ENCODE data around the gene TC2N.
"Not testable (repeated sequence)": the region's sequence is repeated elsewhere in the genome, so short reads cannot be mapped to it uniquely, and the experiment has no call there.

Gene TC2N

DNA sequence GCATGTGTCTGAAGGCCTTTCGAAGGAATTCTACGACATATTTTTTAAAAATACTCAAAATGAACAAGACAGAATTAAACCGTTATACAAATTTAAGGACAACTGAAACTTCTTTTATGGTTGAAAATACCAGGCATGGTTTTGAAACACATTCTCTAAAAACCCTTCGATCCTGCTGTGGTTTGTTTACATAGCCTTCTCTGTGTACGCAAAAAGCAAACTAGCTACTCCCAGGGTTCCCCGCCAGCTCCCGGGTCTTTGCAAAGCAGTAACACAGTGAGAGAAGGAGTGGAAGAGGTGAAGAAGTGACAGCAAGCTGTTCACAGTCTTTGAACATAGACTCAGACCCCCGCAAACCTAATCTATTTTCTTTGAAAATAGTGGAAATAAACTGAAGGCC is 2.2 kb upstream of the TC2N start:
- no peak overlapping the region for H3K4me3 ChIP-seq (ENCODE audit: low read length)
- no peak for TF ChIP-seq ZNF274 (IDR thresholded peaks at IDR 0.05; ENCODE audit: low read depth, low read length)

DNA sequence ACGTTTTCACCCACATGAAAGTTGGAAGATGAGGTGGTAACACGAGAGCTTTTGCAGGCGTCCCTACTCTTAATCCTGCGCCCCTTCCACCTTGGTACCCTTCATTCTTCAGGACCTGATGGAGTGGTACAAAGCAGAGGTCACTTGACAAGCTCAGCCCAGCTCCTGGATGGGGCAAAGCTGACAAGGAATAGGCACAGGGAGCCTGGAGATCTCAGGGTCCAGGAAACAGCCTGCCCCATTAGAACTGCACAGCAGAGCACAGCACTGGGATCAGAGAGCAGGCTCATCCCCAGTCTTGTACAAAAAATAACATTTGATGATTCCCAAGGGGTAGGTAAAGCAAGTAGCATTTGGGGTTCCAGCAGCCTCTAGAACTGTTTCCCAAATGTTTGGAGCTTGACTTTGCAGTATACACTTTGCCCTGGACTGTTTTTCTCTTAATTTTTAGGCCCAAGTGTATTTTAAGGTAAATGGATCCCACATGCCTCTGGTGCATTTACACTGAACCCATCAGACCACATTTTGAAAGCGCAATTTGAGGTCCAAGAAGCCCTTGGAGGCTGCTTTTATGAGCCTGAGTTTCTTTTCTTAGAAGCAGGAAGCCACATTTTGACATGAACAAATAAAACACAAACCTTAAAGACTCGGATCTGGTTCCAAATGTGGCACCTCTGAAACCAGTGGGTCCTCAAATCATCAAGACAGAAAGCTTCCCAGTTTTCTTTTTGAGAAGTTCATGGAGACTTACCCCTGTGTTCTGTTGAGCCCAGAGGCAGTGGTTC is 633 bp downstream of the TC2N start:
- TF ChIP-seq ZNF274 (IDR thresholded peaks at IDR 0.05; ENCODE audit: low read depth, low read length) = no peak
- no peak overlapping the region; the same call in 1 of the 2 replicates for H3K4me3 ChIP-seq (ENCODE audit: low read length)

DNA sequence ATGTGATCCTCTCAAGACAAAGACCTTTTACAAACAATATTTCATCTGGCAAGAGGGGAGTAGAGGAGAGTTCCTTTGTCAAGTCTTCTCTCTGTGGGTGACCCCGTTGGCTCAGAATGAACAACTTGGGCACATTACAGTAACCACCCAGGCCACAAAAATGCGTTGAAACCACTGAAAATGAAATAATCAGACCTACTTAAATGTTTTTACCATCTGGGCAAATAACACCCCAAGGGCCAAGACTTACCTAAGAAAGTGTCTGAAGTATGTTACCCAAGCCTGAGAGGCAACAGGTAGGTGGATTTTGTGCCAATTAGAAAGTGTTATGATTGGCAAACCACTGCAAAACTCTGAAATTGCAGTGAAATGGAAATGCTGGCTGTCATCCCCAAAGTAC is 1.3 kb downstream of the TC2N start:
- H3K4me3 ChIP-seq (ENCODE audit: low read length) = no peak overlapping the region
- TF ChIP-seq ZNF274 (IDR thresholded peaks at IDR 0.05; ENCODE audit: low read depth, low read length) = no peak

DNA sequence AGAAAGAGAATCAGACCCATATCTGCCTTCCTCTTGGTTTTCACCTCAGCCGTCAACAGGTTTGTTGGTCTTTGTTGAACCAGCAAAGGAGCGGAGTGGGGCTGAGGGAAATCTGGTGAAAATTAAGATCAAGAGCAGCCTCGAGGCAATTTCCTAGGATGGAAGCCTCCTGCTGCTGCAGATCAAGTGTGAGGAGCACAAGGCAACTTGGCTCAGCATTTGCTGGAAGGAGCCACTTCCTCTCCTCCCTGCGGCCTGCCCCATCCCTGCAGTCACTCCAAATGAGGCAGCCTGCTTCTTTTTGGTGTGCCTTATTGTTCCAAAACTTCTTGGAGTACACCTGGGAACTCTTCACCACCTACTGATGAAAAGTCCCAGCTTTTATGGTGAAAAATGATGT is 4.9 kb downstream of the TC2N start:
- no peak for TF ChIP-seq ZNF274 (IDR thresholded peaks at IDR 0.05; ENCODE audit: low read depth, low read length)
- H3K4me3 ChIP-seq (ENCODE audit: low read length) = no peak overlapping the region

DNA sequence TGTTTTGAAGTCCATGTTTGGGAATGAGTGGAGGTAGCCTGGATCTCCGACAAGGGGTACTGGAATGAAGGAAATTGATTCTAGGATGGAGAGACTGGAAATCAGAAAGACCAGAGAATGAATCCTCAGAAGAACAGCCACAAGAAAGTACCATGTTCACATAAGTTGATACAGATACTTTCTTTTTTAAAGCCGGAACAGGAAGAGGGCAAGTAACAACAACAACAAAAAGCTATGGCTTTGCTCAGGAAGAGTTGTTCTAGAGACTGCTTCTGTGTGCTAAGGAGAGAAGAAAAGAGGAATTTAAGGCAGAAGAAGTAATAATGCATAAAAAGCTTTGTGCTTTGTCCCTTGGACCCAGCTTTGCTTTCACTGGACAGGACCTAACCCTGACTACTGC is 6.2 kb downstream of the TC2N start:
- no peak for TF ChIP-seq ZNF274 (IDR thresholded peaks at IDR 0.05; ENCODE audit: low read depth, low read length)
- H3K4me3 ChIP-seq (ENCODE audit: low read length) = no peak overlapping the region

DNA sequence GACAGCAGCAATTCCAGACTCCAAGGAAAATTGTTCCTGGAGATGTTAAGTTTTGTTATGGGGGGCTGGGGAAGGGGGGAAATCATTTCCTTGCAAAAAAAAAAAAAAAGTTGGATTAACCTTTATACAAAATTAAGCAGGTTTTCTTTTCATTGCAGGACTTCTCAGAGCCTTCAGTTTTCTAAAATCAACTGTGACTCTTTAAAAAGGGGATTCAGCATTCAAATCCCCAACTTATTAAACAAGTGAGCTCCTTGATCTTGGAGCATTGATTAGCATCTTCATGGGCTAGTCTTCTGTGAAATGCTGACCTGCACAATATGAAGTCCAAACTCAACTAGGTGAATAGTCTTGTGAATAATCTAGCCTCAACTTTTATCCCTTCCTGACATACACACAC is 7.1 kb downstream of the TC2N start:
- TF ChIP-seq ZNF274 (IDR thresholded peaks at IDR 0.05; ENCODE audit: low read depth, low read length) = no peak
- H3K4me3 ChIP-seq (ENCODE audit: low read length) = no peak overlapping the region

DNA sequence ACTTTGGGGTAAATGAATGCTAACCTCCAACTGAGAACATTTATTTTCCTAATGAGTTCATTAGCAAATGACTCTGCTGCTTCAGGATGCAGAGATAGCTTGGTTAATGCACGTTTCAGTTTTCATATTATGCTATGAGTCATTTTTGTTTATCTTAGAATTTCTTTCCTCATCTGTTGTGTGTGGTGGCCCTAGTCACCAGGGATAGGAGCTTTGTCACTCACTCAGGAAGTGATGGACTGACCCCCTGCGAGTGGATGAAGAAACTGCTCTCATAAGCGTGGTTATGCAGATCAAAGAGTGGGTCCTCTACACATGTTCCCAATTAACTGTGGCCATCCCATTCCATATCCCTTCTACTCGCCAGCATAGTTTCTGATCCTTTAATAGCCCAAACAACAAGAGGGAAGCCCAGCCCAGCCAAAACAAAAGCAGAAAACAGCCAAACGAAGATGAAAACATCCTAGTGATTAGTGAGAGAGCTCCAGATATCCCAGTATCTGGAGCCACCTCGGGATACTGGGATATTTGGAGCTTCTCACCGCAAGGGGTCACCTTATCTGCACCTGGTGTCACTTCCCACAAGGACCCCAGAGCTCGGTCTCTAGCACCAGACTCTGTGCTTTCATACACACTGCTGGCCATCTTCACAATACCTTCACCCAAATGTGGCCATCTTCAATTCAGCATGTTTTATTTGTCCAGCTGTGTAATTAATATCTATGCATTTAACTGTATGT is 8.6 kb downstream of the TC2N start:
- TF ChIP-seq ZNF274 (IDR thresholded peaks at IDR 0.05; ENCODE audit: low read depth, low read length) = no peak
- H3K4me3 ChIP-seq (ENCODE audit: low read length) = no peak overlapping the region

DNA sequence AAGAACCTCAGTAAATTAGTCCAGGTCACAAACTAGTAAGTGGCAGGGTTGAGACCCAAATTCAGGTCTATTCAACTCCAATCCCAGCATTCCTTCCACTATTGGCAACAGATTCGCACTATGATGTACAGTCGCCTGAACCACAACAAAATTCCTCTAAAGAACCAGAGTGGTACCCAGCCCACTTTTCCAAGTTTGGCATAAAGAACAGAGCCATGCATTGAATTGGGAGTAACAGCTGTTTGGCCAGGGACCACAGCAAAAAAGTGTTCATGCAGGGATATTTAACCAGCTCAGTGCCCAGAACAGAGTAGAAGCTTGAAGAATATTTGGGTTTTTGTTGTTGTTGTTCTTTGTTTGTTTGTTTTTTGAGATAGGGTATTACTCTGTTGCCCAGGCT is 9.7 kb downstream of the TC2N start:
- no peak for TF ChIP-seq ZNF274 (IDR thresholded peaks at IDR 0.05; ENCODE audit: low read depth, low read length)
- no peak overlapping the region for H3K4me3 ChIP-seq (ENCODE audit: low read length)

DNA sequence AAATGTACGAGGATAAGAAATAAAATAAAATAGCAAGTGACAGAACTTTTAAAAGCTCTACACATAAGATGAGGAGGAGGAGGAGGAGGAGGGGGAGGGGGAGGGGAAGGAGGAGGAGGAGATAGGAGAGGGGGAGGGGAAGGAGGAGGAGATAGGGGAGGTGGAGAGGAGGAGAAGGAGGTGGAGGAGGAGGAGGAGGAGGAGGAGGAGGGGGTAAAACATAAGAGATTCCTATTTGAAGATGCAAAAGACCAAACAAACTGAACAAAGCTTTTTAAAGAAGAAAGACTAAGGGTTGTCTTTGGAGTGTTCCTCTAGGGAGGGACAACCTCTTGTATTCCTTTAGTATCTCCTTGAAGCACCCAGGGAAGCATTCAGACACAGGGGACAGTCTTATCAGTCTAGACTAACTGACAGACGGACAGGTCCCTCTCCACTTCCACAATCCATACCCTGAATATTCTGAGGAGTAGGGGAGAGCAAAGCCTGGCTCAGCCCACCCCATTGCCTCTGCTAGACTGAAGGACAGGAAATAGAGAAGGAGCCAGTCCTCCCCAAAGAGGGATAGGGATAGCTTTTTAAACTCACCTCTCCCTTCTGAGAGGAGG is 12.9 kb downstream of the TC2N start:
- no peak for TF ChIP-seq ZNF274 (IDR thresholded peaks at IDR 0.05; ENCODE audit: low read depth, low read length)

DNA sequence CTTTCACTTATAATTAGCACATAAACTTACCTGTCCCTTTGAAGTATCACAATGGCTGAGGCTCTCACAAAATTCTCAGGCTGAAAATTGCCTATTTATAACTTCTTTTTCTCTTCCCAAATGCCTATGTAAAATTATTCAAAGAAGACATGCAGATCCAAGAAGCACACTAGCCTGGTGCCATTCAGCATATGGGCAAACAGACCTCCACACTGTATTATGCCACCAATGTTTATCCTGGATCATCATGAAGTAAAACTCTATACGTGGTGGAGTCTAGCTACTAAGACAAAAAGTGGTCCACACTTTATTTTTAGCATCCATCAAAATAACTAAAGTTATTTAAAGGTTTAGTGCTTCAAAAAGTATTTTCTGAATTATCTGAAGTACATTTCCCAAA is 15.8 kb downstream of the TC2N start:
- no peak overlapping the region for H3K4me3 ChIP-seq (ENCODE audit: low read length)
- TF ChIP-seq ZNF274 (IDR thresholded peaks at IDR 0.05; ENCODE audit: low read depth, low read length) = no peak

More for the DNA sequence above, 12.9 kb downstream of the TC2N start:
- no peak overlapping the region for H3K4me3 ChIP-seq (ENCODE audit: low read length)

DNA sequence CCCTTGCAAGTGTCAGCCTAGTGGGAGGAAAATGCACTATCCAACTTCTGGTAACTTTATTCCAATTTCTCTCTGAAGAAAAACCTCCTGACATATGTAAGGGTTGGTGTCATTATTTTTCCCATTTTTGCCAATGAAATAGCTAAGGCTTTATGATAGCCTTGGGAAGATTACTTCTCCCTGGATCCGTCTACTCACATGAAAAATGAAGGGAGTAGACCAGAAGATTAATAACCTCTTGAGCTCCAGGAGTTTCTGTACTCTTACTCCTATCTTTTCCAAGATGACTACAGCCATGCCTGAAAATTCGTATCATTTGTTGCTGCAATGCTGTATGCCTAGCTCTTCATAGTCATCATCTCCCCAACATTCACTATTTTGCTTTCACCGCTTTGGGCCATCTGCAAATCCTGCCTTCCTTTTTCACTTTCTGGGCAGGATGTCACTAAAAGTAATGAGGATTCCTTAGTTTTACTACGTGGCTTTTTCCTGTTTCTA is 18.8 kb downstream of the TC2N start:
- TF ChIP-seq ZNF274 (IDR thresholded peaks at IDR 0.05; ENCODE audit: low read depth, low read length) = no peak
- H3K4me3 ChIP-seq (ENCODE audit: low read length) = no peak overlapping the region

DNA sequence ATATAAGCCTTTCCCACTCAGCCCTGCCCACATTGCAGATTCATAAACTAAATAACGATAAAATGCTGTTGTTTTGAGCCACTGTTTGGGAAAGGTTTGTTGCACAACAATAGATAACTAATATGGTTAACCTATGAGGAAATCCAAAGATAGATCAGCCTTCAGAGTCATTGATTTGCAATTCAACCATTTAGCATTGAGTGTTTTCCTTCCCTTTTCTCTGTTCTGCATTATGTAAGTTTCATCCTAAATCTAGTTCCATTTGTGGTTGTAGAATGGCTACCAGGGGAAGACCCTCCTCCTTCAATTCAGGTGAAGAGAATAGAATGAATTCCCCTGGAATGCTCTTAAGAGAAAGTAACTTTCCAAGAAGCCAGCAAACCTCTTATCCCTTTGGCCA is 19.6 kb downstream of the TC2N start:
- no peak for TF ChIP-seq ZNF274 (IDR thresholded peaks at IDR 0.05; ENCODE audit: low read depth, low read length)
- no peak overlapping the region for H3K4me3 ChIP-seq (ENCODE audit: low read length)

DNA sequence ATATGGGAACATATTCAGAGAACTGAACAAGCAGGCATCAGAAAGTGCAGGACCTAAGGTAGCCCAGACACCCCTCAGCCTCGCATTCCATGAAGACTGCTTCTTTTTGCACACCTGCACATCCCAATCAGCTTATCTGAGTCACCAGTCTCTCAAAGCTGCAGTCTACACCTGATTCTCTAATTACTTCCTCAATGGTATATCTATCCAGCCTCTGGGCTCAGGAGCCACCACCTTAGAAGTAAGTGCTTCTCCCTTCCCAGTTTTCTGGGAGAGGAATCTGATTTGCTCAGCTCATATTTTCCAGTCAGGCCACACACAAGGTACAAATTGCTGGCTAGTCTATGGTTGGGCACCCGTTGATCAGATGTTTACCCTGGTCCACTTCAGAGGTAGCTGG is 21.7 kb downstream of the TC2N start:
- H3K4me3 ChIP-seq (ENCODE audit: low read length) = no peak overlapping the region
- TF ChIP-seq ZNF274 (IDR thresholded peaks at IDR 0.05; ENCODE audit: low read depth, low read length) = no peak

DNA sequence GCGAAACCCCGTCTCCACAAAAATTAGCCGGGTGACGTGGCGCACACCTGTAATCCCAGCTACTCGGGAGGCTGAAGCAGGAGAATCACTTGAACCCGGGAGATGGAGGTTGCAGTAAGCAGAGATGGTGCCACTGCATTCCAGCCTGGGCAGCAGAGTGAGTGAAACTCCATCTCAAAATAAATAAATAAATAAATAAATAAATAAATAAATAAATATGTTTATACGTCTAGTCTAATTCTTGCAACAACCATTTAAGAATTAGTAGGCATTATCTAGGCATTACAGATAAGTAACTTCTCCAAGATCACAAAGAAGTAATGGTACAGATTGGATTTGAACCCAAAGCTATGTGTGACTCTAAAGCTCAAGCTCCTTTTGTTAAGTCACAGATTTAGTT is 22.3 kb downstream of the TC2N start:
- H3K4me3 ChIP-seq (ENCODE audit: low read length) = not testable (repeated sequence)

DNA sequence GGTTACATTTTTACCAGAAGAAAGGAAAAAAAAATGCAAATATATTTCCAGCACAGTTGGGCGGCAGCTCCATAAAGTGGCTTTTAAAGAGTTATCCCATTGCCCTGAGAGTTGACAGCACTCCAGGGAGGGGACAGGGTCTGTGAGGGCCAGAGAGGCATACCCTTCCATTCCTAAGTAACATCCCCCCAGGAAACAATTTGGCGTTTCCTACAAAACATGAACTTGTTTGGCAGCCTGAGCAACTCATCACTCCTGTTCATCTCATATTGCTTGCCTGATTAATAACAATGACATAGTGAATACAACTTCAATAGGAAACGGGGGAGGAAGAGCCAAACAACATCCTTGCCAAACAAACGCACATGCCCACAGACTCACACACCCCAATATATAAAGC is 23.3 kb downstream of the TC2N start:
- H3K4me3 ChIP-seq (ENCODE audit: low read length) = no peak overlapping the region
- TF ChIP-seq ZNF274 (IDR thresholded peaks at IDR 0.05; ENCODE audit: low read depth, low read length) = no peak
